K562 (cell line): ENCODE results near the gene RNU6-9. TPM values are rescaled to one million over a fixed set of nuclear protein-coding genes. Genes with fewer than 3 reads are reported as not detected.

Experiments
- ATAC-seq: fragments of 200-7000 bp; cut with Tn5 transposase; 3 replicates; pipeline ENCODE4 v1.9.1; 2020; ENCODE audit warnings: moderate library complexity
- BruUV-seq: library from RNA; stranded (reverse); fragments of 400-500 nt; replicated peaks from 2 replicates; lab custom pipeline; 2021; lab: Mats Ljungman, UMichigan
- CTCF ChIA-PET: fragments of 300-600 bp; formaldehyde crosslinking; extraction: SDS; loops from one replicate; lab custom pipeline; 2021; ENCODE audit warnings: low intra/inter-chr PET ratio; lab: Yijun Ruan, JAX
- POLR2A ChIA-PET: fragments of 300-600, 350-650 bp; sonication (Branson Sonifier 250); formaldehyde crosslinking; extraction: SDS; loops from one replicate; lab custom pipeline; 2021; ENCODE audit warnings: antibody characterized with exemption, inconsistent platforms; lab: Yijun Ruan, JAX
- DNase-seq, 4 experiments: peaks; one replicate each; pipeline versions ENCODE4 v3.0.0 to v3.0.0-alpha.2; 2011 to 2018; ENCODE audit warnings: low spot score in 3 of 4, mixed read lengths in 3 of 4; ENCODE audit errors: extremely low read depth in 1 of 4
- FAIRE-seq: peaks from 2 replicates; lab custom pipeline; 2011; peaks lifted over from hg19 to GRCh38; lab: Jason Lieb, UNC
- H2AFZ ChIP-seq: 2 replicates; pipeline ENCODE4 v1.6.0; 2011; ENCODE audit warnings: low read depth, low read length, control low read depth, inconsistent platforms
- H3K27ac ChIP-seq: fragments of 200-600 bp; 3 replicates; pipeline ENCODE4 v1.8.0; 2011; ENCODE audit warnings: low read depth, mild to moderate bottlenecking, control low read depth, inconsistent platforms, low read length, moderate library complexity, mixed read lengths; ENCODE audit errors: extremely low read depth
- H3K27me3 ChIP-seq, 2 experiments: fragments of 300-600 bp in 1 of 2; 2 replicates in 1 of 2; 3 replicates in 1 of 2; pipeline versions ENCODE4 v1.6.0 to v1.8.0; 2011; ENCODE audit warnings: inconsistent platforms in 2 of 2, low read length in 2 of 2, mild to moderate bottlenecking in 1 of 2, mixed read lengths in 1 of 2, moderate library complexity in 1 of 2; ENCODE audit not compliant: control insufficient read depth in 2 of 2, insufficient read depth in 2 of 2
- H3K36me3 ChIP-seq: fragments of 300-600 bp; 3 replicates; pipeline ENCODE4 v1.8.0; 2011; ENCODE audit warnings: mild to moderate bottlenecking, low read length, inconsistent platforms; ENCODE audit not compliant: control insufficient read depth, insufficient read depth
- H3K4me1 ChIP-seq, 2 experiments: fragments of 200-600 bp in 1 of 2; replicated peaks in 1 of 2; 2 replicates in 1 of 2; 3 replicates in 1 of 2; pipeline versions ENCODE4 v1.5.1 to v1.8.0; 2011; ENCODE audit warnings: inconsistent platforms in 2 of 2, low read length in 2 of 2, mild to moderate bottlenecking in 1 of 2, mixed read lengths in 1 of 2, moderate library complexity in 1 of 2; ENCODE audit not compliant: control insufficient read depth in 2 of 2, insufficient read depth in 2 of 2
- H3K4me2 ChIP-seq: 2 replicates; pipeline ENCODE4 v1.6.1; 2011; ENCODE audit warnings: low read length, control low read depth, inconsistent platforms, mixed read lengths; ENCODE audit not compliant: insufficient read depth
- H3K4me3 ChIP-seq: fragments of 200-600 bp; sonication (generic), shearing (Covaris generic); 2 replicates; pipeline ENCODE4 v1.5.1; 2016; ENCODE audit warnings: control low read depth, inconsistent platforms
- H3K79me2 ChIP-seq: fragments of 200-600 bp; 3 replicates; pipeline ENCODE4 v1.8.0; 2011; ENCODE audit warnings: low read length, inconsistent platforms; ENCODE audit not compliant: control insufficient read depth, insufficient read depth
- H3K9ac ChIP-seq, 2 experiments: 2 replicates each; pipeline versions ENCODE4 v1.6.0 to v1.6.1; 2011; ENCODE audit warnings: low read depth in 2 of 2, low read length in 2 of 2, control low read depth in 1 of 2, inconsistent platforms in 1 of 2, mild to moderate bottlenecking in 1 of 2, mixed read lengths in 1 of 2; ENCODE audit not compliant: insufficient read depth in 1 of 2
- H3K9me1 ChIP-seq: one replicate; pipeline ENCODE4 v1.6.0; 2011; ENCODE audit warnings: inconsistent platforms, mild to moderate bottlenecking, low read length, moderate library complexity; ENCODE audit not compliant: control insufficient read depth, insufficient read depth
- H3K9me3 ChIP-seq: replicated peaks from 2 replicates; pipeline ENCODE4 v1.5.1; 2011; ENCODE audit warnings: low read depth, low read length, inconsistent platforms; ENCODE audit not compliant: control insufficient read depth, insufficient read depth
- H4K20me1 ChIP-seq: replicated peaks from 2 replicates; pipeline ENCODE4 v1.6.1; 2011; ENCODE audit warnings: low read length, inconsistent platforms, mixed read lengths; ENCODE audit not compliant: control insufficient read depth, insufficient read depth
- CHCHD3 ChIP-seq: fragments of 250-450 bp; sonication (Bioruptor Pico); IDR thresholded peaks from 2 replicates; pipeline ENCODE4 v2.1.2; 2022; ENCODE audit warnings: mild to moderate bottlenecking
- GATAD2B ChIP-seq: fragments of 450-650 bp; IDR thresholded peaks from 2 replicates; pipeline ENCODE4 v1.6.1; 2017; ENCODE audit warnings: mild to moderate bottlenecking, borderline replicate concordance
- HDAC2 ChIP-seq: fragments of 450-650 bp; IDR thresholded peaks from 2 replicates; pipeline ENCODE4 v1.6.1; 2016; ENCODE audit warnings: mild to moderate bottlenecking
- KAT2B ChIP-seq: IDR thresholded peaks from one replicate; pipeline ENCODE4 v1.6.1; 2012; ENCODE audit warnings: low read depth, mild to moderate bottlenecking, control low read depth, inconsistent platforms, low read length, moderate library complexity
- MED1 ChIP-seq: sonication (generic); formaldehyde crosslinking; IDR thresholded peaks from 2 replicates; pipeline ENCODE4 v1.8.1; 2023; ENCODE audit warnings: missing genetic modification reagents, borderline replicate concordance
- MEF2A ChIP-seq: IDR thresholded peaks from 2 replicates; pipeline ENCODE4 v1.6.1; 2011; ENCODE audit warnings: low read depth, mild to moderate bottlenecking, low read length, moderate library complexity; ENCODE audit not compliant: control insufficient read depth
- POLR2G ChIP-seq: fragments of 200-400 bp; formaldehyde crosslinking; IDR thresholded peaks from 2 replicates; pipeline ENCODE4 v1.6.1; 2017; ENCODE audit warnings: low read depth, mild to moderate bottlenecking, antibody characterized with exemption, low read length, moderate library complexity
- RBFOX2 ChIP-seq: fragments of 200-400 bp; formaldehyde crosslinking; IDR thresholded peaks from 2 replicates; pipeline ENCODE4 v1.6.1; 2017; ENCODE audit warnings: low read depth, mild to moderate bottlenecking, low read length, moderate library complexity
- RBM22 ChIP-seq: fragments of 200-400 bp; formaldehyde crosslinking; IDR thresholded peaks from 2 replicates; pipeline ENCODE4 v1.6.1; 2018; ENCODE audit warnings: low read length, low read depth; ENCODE audit not compliant: poor library complexity, severe bottlenecking
- SRSF9 ChIP-seq: fragments of 200-400 bp; formaldehyde crosslinking; IDR thresholded peaks from 2 replicates; pipeline ENCODE4 v1.6.1; 2017; ENCODE audit warnings: low read depth, low read length, borderline replicate concordance
- STAG1 ChIP-seq: sonication (generic); formaldehyde crosslinking; IDR thresholded peaks from 2 replicates; pipeline ENCODE4 v1.5.0; 2020; ENCODE audit warnings: missing genetic modification reagents, borderline replicate concordance
- ZBTB7A ChIP-seq: IDR thresholded peaks from 2 replicates; pipeline ENCODE4 v1.6.1; 2011; ENCODE audit warnings: low read depth, mild to moderate bottlenecking, low read length, moderate library complexity, borderline replicate concordance; ENCODE audit not compliant: control insufficient read depth
- ZFP1 ChIP-seq: fragments of 450-650 bp; formaldehyde crosslinking; IDR thresholded peaks from 2 replicates; pipeline ENCODE4 v1.4.0; 2020; ENCODE audit warnings: mild to moderate bottlenecking, mixed read lengths
- ZFX ChIP-seq: sonication (generic); formaldehyde crosslinking; IDR thresholded peaks from 2 replicates; pipeline ENCODE4 v1.8.0; 2022; ENCODE audit warnings: mild to moderate bottlenecking, missing genetic modification reagents, moderate library complexity
- ZNF133 ChIP-seq: fragments of 250-450 bp; sonication (Bioruptor Pico); IDR thresholded peaks from 2 replicates; pipeline ENCODE4 v1.4.0; 2020; ENCODE audit warnings: mild to moderate bottlenecking
- WGBS: fragments of 100-300 bp; shearing (Covaris generic); methylation state at CpG from one replicate; pipeline ENCODE4 v1.1.6; 2016; ENCODE audit warnings: low coverage, mixed read lengths; ENCODE audit not compliant: insufficient coverage; ENCODE audit errors: missing lambda C conversion rate; 5-methylcytosine and 5-hydroxymethylcytosine counted together
- in situ Hi-C: fragments of 300-500 bp; cut with MboI; formaldehyde crosslinking; loops from 4 replicates; pipeline ENCODE4 v1.15.0; 2018; ENCODE audit warnings: inconsistent platforms, mixed read lengths
- intact Hi-C: fragments of 100-400 bp; cut with micrococcal nuclease; formaldehyde crosslinking; loops from 2 replicates; pipeline ENCODE4 v1.14.2; 2022
- polyA plus RNA-seq, 8 experiments: library from polyadenylated mRNA; depleted of rRNA in 4 of 8; stranded (reverse) in 5 of 8; unstranded in 3 of 8; fragments of >200 nt; fragmentation: Nextera tagmentation in 2 of 8; fragmentation: Illumina TruSeq in 1 of 8; extraction: Ambion mirVana in 2 of 8; extraction: Trizol in 1 of 8; gene quantifications; 2 replicates each; pipeline versions ENCODE4 v1.2.1 to v1.2.3, GENCODE V29; 2011 to 2014; ENCODE audit warnings: inconsistent platforms in 1 of 8, missing spikeins in 1 of 8
- total RNA-seq, 7 experiments: library from RNA; depleted of rRNA in 6 of 7; stranded (reverse); fragments of >200 nt in 6 of 7; fragmentation: Illumina TruSeq in 2 of 7; extraction: Trizol in 2 of 7; gene quantifications; 2 replicates each; pipeline versions ENCODE4 v1.2.1 to v1.2.3, GENCODE V29; 2011 to 2021; ENCODE audit warnings: low replicate concordance in 1 of 7
- TF ChIP-seq, protein P1 (sequence below): fragments of 250-450 bp; sonication (Bioruptor Pico); IDR thresholded peaks from 2 replicates; pipeline ENCODE4 v1.4.0; 2020; ENCODE audit warnings: mild to moderate bottlenecking, moderate library complexity, borderline replicate concordance

Gene RNU6-9
- total and polyA plus RNA-seq, 9 of the 15 experiments (the other 6 are each of a cell fraction or from before 2014, with no cell fraction given) = not detected

DNA sequence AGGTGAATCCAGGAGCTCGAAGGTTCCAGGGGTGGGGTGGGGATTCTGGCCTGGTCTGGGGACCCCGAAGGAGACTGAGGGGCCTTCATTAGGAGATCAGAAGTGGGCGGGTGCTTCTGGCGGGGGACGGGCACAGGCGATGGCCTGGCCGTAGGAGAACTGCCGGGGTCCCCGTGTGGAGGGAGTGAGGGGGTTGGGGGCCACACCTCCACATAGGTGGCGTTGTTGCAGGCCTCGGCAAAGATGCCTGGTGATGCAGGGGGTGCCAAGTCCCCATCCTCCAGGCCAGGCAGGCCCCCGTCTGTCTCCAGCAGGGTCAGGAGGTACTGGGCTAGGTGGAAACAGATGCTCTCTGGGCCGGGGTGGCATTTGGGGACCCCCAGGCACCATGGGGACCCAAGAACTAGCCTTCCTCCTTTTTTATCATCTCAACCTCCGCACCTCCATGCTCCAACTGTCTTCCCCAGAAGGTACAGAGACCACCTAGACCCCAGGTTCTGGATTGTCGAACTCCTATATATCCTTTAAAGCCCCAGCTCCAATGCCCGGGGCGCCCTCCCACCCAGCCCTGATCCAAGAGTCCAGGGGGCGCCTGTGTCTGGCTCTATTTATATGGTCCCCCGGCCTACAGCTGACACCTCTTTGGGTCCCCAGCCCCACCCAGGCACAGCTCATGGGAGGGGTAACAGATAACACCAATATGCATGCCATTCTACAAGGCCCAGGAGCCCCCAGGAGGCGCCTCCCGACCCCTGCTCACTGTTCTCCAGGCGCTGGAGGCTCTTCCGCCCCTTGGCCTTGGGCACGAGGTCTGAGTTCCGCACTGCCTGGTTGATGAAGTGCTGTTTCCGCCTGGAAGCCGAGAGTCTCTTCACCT lies 8.2 kb downstream of the RNU6-9 start:
- peak overlapping the region in 1 of 2 experiments; percentile 85; a peak in 2 of 4 replicates for H3K9ac ChIP-seq
- peaks cover 62% of the 10 kb centered on the region for H3K79me2 ChIP-seq
- DNase-seq (no peak), FAIRE-seq (no peak), ATAC-seq (no peak)
- in situ Hi-C loops = no loop called here
- peaks cover 12% of the 10 kb centered on the region for H4K20me1 ChIP-seq
- BruUV-seq = no TSS peak
- H3K4me3 ChIP-seq = peak overlapping the region; percentile 16; the same call in 1 of the 2 replicates
- CTCF ChIA-PET = interaction anchor here (0.6 kb wide), 1 partner anchor 100 kb away, joined by 3 read pairs; no protein-coding TSS in a partner anchor
- H3K4me2 ChIP-seq = peak overlapping the region; percentile 23; the same call in 1 of the 2 replicates
- peaks cover 70% of the 10 kb centered on the region; the same call in 2 of the 3 replicates for H3K36me3 ChIP-seq
- peak overlapping the region; percentile 55; the same call in 1 of the 3 replicates for H3K27ac ChIP-seq
- no peak overlapping the region for H2AFZ ChIP-seq
- 66% methylated on average over 18 of the region's 27 CpGs for WGBS
- POLR2A ChIA-PET = interaction anchor here (0.6 to 3.2 kb wide), 2 partner anchors 8 to 10 kb away, joined by 3 to 15 read pairs; partner anchors contain the start of genes MED16 and RNU6-9
- intact Hi-C loops = no loop called here
- no peaks in the 10 kb centered on the region for H3K27me3 ChIP-seq
- H3K9me3 ChIP-seq = no peaks in the 10 kb centered on the region
- H3K4me1 ChIP-seq = peaks cover 42 to 82% of the 10 kb centered on the region in 2 experiments
- no peak for TF ChIP-seq STAG1
- no peak for TF ChIP-seq ZNF133 (CRISPR knock-in tag)
- no peak for TF ChIP-seq MEF2A
- TF ChIP-seq ZBTB7A = peak; percentile 7; the same call in 1 of the 2 replicates
- TF ChIP-seq GATAD2B = no peak
- TF ChIP-seq, protein P1, sequence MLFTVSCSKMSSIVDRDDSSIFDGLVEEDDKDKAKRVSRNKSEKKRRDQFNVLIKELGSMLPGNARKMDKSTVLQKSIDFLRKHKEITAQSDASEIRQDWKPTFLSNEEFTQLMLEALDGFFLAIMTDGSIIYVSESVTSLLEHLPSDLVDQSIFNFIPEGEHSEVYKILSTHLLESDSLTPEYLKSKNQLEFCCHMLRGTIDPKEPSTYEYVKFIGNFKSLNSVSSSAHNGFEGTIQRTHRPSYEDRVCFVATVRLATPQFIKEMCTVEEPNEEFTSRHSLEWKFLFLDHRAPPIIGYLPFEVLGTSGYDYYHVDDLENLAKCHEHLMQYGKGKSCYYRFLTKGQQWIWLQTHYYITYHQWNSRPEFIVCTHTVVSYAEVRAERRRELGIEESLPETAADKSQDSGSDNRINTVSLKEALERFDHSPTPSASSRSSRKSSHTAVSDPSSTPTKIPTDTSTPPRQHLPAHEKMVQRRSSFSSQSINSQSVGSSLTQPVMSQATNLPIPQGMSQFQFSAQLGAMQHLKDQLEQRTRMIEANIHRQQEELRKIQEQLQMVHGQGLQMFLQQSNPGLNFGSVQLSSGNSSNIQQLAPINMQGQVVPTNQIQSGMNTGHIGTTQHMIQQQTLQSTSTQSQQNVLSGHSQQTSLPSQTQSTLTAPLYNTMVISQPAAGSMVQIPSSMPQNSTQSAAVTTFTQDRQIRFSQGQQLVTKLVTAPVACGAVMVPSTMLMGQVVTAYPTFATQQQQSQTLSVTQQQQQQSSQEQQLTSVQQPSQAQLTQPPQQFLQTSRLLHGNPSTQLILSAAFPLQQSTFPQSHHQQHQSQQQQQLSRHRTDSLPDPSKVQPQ (CRISPR knock-in tag) = no peak
- TF ChIP-seq KAT2B = no peak
- TF ChIP-seq RBFOX2 = peak; percentile 56
- TF ChIP-seq ZFX = peak; percentile 29; the same call in 1 of the 2 replicates
- TF ChIP-seq HDAC2 = 0 out of 2 replicates have a peak, but pooled peaks have one; percentile 17
- no peak for TF ChIP-seq ZFP1 (CRISPR knock-in tag)
- TF ChIP-seq SRSF9 = no peak
- peak; percentile 57 for TF ChIP-seq POLR2G
- TF ChIP-seq MED1 = no peak
- TF ChIP-seq RBM22 = peak; percentile 23
- no peak for TF ChIP-seq CHCHD3 (CRISPR knock-in tag)
- H3K9me1 ChIP-seq = peaks cover 5% of the 10 kb centered on the region
